NCI-H2171 treated with DMSO at 0.1 percent for 48 hours (cell line): ENCODE data around the gene MYADM.
"Not testable (repeated sequence)": the region's sequence is repeated elsewhere in the genome, so short reads cannot be mapped to it uniquely, and the experiment has no call there.

ENCODE experiments used
- DNase-seq: peaks from one replicate; lab custom pipeline; 2025; lab: John Stamatoyannopoulos, UW

MYADM gene

DNA sequence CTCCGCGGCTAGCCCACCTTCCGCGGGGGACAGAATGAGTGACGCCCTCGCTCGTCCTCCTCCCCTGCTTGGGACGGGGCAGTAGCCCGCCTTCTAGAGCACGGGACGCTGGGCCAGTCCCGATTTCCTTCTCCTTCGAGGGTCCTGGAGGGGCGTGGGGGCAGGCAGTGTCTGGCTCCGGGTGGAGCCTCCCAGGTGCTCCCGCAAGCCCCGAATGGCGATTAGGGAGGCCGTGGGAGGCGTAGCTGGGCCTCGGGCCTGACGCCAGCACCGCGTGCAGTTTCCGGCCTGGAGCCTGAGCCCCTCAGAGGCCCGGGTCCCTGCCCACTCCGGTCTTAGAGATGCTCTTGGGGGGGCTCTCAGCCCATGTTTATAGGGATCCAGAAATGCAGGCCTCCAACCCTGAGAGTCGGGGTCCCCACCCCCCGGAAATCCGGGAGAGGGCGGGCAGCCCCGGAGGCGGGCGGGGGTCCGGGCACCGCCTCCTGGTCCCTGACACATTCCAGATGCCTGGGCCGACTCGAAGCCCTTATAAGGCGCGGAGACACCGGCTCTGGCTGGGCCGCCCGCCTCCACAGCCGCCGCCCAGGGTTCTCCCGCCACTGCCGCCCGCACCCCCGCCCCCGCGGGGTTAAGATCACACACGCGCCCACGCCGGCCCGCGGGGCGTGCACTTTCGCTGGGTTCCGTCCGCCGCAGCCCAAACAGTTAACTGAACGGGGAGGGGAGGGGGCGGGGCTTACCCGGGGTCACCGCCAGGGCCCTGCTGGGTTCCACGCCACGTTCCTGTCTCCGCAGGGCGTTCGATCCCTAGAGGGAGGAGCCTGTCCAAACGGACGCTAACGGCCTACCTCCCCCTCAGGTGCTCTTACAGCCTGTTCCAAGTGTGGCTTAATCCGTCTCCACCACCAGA is 1.5 kb downstream of the MYADM start:
- no peak for DNase-seq

DNA sequence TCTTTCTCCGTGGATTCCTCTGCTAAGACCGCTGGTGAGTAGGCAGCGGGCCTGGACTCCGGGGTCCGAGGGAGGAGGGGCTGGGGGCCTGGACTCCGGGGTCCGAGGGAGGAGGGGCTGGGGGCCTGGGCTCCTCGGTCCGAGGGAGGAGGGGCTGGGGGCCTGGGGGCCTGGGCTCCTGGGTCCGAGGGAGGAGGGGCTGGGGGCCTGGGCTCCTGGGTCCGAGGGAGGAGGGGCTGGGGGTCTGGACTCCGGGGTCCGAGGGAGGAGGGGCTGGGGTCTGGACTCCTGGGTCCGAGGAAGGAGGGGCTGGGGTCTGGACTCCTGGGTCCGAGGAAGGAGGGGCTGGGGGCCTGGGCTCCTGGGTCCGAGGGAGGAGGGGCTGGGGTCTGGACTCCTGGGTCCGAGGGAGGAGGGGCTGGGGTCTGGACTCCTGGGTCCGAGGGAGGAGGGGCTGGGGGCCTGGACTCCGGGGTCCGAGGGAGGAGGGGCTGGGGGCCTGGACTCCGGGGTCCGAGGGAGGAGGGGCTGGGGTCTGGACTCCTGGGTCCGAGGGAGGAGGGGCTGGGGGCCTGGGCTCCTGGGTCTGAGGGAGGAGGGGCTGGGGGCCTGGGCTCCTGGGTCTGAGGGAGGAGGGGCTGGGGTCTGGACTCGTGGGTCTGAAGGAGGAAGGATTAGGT is 2.3 kb downstream of the MYADM start:
- not testable (repeated sequence) for DNase-seq

DNA sequence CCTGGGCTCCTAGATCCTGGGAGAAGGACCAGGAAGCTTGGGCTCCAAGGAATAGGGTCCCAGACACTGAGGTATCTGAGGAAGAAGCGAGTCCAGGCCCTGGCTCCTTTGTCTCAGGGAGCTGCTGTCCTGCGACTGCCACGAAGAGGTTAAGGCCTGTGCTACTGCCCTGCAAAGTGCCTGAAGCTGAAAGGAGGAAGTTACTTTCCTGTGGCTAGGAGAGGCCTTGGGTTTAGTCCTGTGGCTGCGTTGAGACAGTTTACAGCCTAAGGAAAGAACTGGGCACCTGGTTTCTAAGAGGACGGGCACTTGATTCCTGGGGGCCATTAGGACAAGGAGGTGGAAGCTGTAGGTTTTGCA is 2.8 kb downstream of the MYADM start:
- DNase-seq: no peak

- no peak for DNase-seq
Measured at GRCh38 chr19:53871454-53871853, 3.8 kb downstream of the MYADM start.

DNA sequence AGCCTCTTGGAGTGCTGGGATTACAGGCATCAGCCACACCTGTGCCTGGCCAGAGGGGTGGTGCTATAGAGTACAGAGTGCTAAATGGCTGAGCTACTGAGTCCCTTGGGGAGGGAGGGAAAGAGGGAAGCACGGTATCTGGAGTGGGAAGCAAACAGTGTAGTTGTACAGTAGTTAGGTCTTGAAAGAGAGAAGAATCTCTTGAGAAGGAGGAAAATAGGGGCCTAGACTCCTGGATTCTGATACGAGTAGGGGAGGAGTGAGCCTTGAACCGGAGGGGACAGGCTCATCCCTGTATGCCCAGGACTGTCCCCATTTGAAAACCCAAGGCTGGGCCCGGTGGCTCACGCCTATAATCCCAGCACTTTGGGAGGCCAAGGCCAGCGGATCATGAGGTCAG is 5.1 kb downstream of the MYADM start:
- DNase-seq: no peak

DNA sequence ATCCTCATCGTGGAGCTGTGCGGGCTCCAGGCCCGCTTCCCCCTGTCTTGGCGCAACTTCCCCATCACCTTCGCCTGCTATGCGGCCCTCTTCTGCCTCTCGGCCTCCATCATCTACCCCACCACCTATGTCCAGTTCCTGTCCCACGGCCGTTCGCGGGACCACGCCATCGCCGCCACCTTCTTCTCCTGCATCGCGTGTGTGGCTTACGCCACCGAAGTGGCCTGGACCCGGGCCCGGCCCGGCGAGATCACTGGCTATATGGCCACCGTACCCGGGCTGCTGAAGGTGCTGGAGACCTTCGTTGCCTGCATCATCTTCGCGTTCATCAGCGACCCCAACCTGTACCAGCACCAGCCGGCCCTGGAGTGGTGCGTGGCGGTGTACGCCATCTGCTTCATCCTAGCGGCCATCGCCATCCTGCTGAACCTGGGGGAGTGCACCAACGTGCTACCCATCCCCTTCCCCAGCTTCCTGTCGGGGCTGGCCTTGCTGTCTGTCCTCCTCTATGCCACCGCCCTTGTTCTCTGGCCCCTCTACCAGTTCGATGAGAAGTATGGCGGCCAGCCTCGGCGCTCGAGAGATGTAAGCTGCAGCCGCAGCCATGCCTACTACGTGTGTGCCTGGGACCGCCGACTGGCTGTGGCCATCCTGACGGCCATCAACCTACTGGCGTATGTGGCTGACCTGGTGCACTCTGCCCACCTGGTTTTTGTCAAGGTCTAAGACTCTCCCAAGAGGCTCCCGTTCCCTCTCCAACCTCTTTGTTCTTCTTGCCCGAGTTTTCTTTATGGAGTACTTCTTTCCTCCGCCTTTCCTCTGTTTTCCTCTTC is 6.3 kb downstream of the MYADM start:
- DNase-seq: no peak

DNA sequence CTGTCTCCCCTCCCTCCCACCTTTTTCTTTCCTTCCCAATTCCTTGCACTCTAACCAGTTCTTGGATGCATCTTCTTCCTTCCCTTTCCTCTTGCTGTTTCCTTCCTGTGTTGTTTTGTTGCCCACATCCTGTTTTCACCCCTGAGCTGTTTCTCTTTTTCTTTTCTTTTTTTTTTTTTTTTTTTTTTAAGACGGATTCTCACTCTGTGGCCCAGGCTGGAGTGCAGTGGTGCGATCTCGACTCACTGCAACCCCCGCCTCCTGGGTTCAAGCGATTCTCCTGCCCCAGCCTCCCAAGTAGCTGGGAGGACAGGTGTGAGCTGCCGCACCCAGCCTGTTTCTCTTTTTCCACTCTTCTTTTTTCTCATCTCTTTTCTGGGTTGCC is 6.9 kb downstream of the MYADM start:
- DNase-seq: no peak

- DNase-seq: no peak
Measured at GRCh38 chr19:53875602-53876325, 8.1 kb downstream of the MYADM start.

DNA sequence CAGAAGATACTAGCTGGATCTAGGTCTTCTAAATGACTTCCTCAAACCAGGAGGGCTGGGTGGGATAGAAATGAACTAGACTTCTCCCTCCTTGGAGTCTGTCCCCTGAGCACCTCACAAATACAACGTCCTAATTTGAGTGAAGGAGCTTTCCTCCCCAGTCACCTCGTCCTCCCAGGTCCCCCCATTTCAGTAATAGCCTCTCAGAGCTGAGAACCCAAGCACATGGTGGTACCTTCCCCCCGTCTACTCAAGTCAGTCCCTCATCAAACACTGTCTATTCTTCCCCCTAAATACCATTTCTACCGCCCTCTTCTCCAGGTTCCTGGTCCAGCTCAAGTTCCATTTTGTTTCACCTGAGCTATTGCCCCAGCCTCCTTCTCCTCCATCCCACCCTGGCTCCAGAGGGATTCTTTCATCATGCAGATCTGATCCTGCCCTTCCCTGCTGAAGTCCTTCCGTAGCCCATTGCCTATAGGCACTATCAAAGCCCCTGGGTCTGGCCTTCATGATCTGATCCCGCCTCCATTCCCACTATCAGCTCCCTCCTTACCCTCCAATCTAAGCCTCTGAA is 9.1 kb downstream of the MYADM start:
- no peak for DNase-seq

GRCh38 chr19:53877361-53877766 is 9.7 kb downstream of the MYADM start:
- DNase-seq: no peak

GRCh38 chr19:53878776-53879139 is 11.1 kb downstream of the MYADM start:
- no peak for DNase-seq

GRCh38 chr19:53879140-53880081 is 11.7 kb downstream of the MYADM start:
- peak; percentile 70 for DNase-seq

- DNase-seq: no peak
Measured at GRCh38 chr19:53880711-53881481, 13.2 kb downstream of the MYADM start.

DNA sequence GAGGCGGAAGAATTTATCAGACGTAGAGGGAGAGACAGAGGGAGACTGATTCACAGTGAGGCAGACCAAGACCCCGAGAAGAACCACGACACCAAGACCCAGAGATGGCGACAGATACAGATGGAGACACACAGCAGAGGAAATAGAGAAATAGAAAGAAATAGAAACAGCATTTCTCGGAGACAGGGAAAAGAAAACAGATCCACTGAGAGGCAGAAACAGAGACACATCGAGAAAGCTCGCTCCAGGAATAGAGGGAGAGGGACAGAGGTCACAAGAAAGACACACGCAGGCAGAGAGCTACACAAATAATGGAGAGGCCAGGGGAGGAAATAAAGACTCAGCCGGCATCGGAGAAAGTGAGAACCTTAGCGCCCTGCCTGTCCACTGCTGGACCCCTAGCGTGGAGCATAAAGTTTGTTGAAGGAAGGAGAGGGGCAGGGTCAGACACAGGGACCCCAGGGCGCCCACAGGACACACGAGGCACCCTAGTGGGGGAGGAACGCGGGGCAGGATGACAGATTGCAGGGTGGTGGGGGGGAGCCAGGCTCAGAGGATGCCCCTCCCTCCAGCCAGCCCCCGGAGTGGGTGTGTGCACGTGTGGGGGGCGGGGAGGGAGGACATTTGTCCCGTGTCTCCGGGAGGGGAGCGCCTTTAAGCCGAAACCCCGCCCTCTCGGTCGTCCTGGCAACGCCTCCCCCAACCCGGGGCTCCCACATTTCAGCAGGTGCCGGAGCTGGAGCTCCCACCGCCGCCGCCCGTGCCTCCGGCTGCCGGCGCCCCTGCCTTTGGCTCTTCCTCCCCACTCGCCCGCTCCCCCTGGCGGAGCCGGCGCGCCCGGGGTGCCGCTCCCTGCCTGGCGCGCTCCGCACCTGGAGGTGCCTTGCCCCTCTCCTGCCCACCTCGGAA is 14.1 kb downstream of the MYADM start, which contains the start of gene PRKCG:
PRKCG (plus strand) TSS at position 716 of the 909 bp plus-strand sequence. CDS start 298 bp downstream, outside the sequence.
- DNase-seq: peak; percentile 9

GRCh38 chr19:53882391-53883050 is 14.8 kb downstream of the MYADM start:
- no peak for DNase-seq

- no peak for DNase-seq
Measured at GRCh38 chr19:53883231-53883661, 15.6 kb downstream of the MYADM start.

- no peak for DNase-seq
Measured at GRCh38 chr19:53883741-53884140, 16.1 kb downstream of the MYADM start.

- DNase-seq: no peak
Measured at GRCh38 chr19:53884256-53884655, 16.6 kb downstream of the MYADM start.
